Measurements from ENCODE around the gene SPATS2. TPM values are rescaled to one million over a fixed set of nuclear protein-coding genes. Genes with fewer than 3 reads are reported as not detected.
A peak's percentile ranks its signal among the peaks of the same experiment; 100 is the strongest.

The SPATS2 gene
- polyA plus RNA-seq, 1 experiment: 100 TPM

DNA sequence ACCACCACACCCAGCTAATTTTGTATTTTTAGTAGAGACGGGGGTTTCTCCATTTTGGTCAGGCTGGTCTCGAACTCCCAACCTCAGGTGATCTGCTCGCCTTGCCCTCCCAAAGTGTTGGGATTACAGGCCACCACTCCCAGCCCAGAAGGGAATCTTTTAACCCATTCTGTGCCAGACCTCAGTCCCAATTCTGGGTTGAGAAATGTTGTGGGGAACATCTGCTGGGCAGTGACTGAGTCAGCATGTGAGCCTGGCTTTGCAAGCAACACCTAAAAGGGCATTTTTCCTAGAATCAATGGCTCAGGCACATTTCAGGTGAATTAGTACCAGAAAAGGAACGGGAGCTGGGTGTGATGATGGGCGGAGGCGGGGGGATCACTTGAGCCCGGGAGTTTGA lies 7.6 kb upstream of the SPATS2 start:
- CTCF ChIA-PET: interaction anchor here (0.7 to 7.4 kb wide), 16 partner anchors 12 to 389 kb away, joined by 3 to 454 read pairs (median 14); partner anchors contain the start of gene DNAJC22
- DNase-seq (ENCODE audit: low read depth, low spot score): no peak
- Histone ChIP-seq H3K9me3 (ENCODE audit: control insufficient read depth, insufficient read depth, low read length) (no peaks in the 10 kb centered on the region), H3K4me3 (ENCODE audit: low read depth, low read length) (no peak overlapping the region), H3K27me3 (ENCODE audit: control insufficient read depth, insufficient read depth, low read length) (no peaks in the 10 kb centered on the region), H3K27ac (ENCODE audit: low read depth, low read length) (no peak overlapping the region)
- POLR2A ChIA-PET: no interaction called here
- TF ChIP-seq, protein P1, sequence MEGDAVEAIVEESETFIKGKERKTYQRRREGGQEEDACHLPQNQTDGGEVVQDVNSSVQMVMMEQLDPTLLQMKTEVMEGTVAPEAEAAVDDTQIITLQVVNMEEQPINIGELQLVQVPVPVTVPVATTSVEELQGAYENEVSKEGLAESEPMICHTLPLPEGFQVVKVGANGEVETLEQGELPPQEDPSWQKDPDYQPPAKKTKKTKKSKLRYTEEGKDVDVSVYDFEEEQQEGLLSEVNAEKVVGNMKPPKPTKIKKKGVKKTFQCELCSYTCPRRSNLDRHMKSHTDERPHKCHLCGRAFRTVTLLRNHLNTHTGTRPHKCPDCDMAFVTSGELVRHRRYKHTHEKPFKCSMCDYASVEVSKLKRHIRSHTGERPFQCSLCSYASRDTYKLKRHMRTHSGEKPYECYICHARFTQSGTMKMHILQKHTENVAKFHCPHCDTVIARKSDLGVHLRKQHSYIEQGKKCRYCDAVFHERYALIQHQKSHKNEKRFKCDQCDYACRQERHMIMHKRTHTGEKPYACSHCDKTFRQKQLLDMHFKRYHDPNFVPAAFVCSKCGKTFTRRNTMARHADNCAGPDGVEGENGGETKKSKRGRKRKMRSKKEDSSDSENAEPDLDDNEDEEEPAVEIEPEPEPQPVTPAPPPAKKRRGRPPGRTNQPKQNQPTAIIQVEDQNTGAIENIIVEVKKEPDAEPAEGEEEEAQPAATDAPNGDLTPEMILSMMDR (IDR thresholded peaks at IDR 0.05; ENCODE audit: low read depth, low read length): no peak

GRCh38 chr12:49362077-49362476 lies 5.2 kb upstream of the SPATS2 start:
- ChIA-PET CTCF (interaction anchor here (0.6 to 7.4 kb wide), 7 partner anchors 14 to 150 kb away, joined by 3 to 454 read pairs (median 5); partner anchors contain the start of gene DNAJC22), POLR2A (no interaction called here)
- TF ChIP-seq, protein P1 (IDR thresholded peaks at IDR 0.05; ENCODE audit: low read depth, low read length): no peak
- Histone ChIP-seq H3K9me3 (ENCODE audit: control insufficient read depth, insufficient read depth, low read length) (no peaks in the 10 kb centered on the region; the same call in 1 of the 2 replicates), H3K4me3 (ENCODE audit: low read depth, low read length) (no peak overlapping the region), H3K27ac (ENCODE audit: low read depth, low read length) (no peak overlapping the region), H3K27me3 (ENCODE audit: control insufficient read depth, insufficient read depth, low read length) (no peaks in the 10 kb centered on the region)
- no peak for DNase-seq (ENCODE audit: low read depth, low spot score)

DNA sequence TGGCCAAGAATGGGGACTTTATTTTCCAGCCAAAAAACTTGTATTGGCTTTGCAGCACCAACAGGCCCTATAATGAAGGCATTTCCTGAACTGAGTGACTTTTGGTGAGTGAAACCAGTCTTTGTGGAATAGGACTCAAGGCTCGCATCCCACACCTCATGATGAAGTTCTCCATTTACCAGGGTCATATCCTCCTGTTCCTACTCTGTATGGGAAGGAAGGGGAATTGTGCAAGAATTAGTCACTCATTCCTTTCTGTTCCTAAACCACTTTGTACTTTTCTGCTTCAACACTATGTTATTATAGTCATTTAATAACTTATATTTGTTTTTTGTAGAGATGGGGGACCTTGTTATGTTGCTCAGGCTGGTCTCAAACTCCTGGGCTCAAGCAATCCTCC lies 2.3 kb upstream of the SPATS2 start:
- Histone ChIP-seq H3K4me3 (ENCODE audit: low read depth, low read length) (no peak overlapping the region), H3K9me3 (ENCODE audit: control insufficient read depth, insufficient read depth, low read length) (no peaks in the 10 kb centered on the region; the same call in 1 of the 2 replicates), H3K27ac (ENCODE audit: low read depth, low read length) (peak overlapping the region; percentile 0), H3K27me3 (ENCODE audit: control insufficient read depth, insufficient read depth, low read length) (no peaks in the 10 kb centered on the region)
- TF ChIP-seq, protein P1 (IDR thresholded peaks at IDR 0.05; ENCODE audit: low read depth, low read length): no peak
- no peak for DNase-seq (ENCODE audit: low read depth, low spot score)
- POLR2A ChIA-PET: no interaction called here
- CTCF ChIA-PET: interaction anchor here (0.8 to 6.8 kb wide), 4 partner anchors 7 to 23 kb away, joined by 3 to 62 read pairs (median 6); partner anchors contain the start of gene DNAJC22

DNA sequence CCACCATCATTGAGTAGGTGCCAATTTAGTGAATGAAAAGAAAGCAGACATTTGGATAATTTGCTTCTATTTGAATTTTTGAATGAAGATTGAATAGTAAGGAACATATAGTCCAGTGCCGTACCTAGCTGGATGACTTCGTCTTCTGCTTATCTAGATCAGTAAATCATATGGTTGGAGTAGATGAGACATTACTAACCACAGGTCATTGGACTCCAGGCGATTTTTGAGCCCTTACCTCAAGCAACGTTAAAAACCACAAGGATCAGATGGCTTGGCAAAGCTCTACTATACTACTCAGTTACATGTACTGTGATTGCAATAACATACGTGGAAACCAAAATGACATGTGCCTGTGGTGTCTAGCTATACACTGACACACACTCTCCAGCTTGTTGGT lies 1.7 kb upstream of the SPATS2 start:
- TF ChIP-seq, protein P1 (IDR thresholded peaks at IDR 0.05; ENCODE audit: low read depth, low read length): no peak
- Histone ChIP-seq H3K27me3 (ENCODE audit: control insufficient read depth, insufficient read depth, low read length) (no peaks in the 10 kb centered on the region), H3K27ac (ENCODE audit: low read depth, low read length) (no peak overlapping the region), H3K4me3 (ENCODE audit: low read depth, low read length) (no peak overlapping the region), H3K9me3 (ENCODE audit: control insufficient read depth, insufficient read depth, low read length) (no peaks in the 10 kb centered on the region; the same call in 1 of the 2 replicates)
- DNase-seq (ENCODE audit: low read depth, low spot score): no peak
- ChIA-PET POLR2A (interaction anchor here (2.0 to 2.5 kb wide), 2 partner anchors 10 to 43 kb away, joined by 11 to 12 read pairs; partner anchors contain the start of gene TROAP), CTCF (interaction anchor here (0.8 to 6.8 kb wide), 5 partner anchors 8 to 152 kb away, joined by 3 to 62 read pairs (median 6); partner anchors contain the start of gene DNAJC22)

- DNase-seq (ENCODE audit: low read depth, low spot score): no peak
- TF ChIP-seq, protein P1 (IDR thresholded peaks at IDR 0.05; ENCODE audit: low read depth, low read length): no peak; the same call in 1 of the 2 replicates
- CTCF ChIA-PET: interaction anchor here (0.8 to 6.8 kb wide), 8 partner anchors 8 to 151 kb away, joined by 3 to 62 read pairs (median 6); partner anchors contain the start of gene DNAJC22
- Histone ChIP-seq H3K4me3 (ENCODE audit: low read depth, low read length) (peak overlapping the region; percentile 68), H3K27ac (ENCODE audit: low read depth, low read length) (peak overlapping the region; percentile 93), H3K9me3 (ENCODE audit: control insufficient read depth, insufficient read depth, low read length) (no peaks in the 10 kb centered on the region; the same call in 1 of the 2 replicates), H3K27me3 (ENCODE audit: control insufficient read depth, insufficient read depth, low read length) (no peaks in the 10 kb centered on the region)
- POLR2A ChIA-PET: interaction anchor here (0.8 to 2.5 kb wide), 15 partner anchors 8 to 235 kb away, joined by 3 to 12 read pairs (median 8); partner anchors contain the start of genes TROAP and TUBA1B
Measured at GRCh38 chr12:49366096-49366651, 1.1 kb upstream of the SPATS2 start.
